Motor neuron (in vitro differentiated cells): Measurements from ENCODE around the gene NFATC2IP. TPM values are rescaled to one million over a fixed set of nuclear protein-coding genes. Genes with fewer than 3 reads are reported as not detected.
"Not testable (repeated sequence)": the region's sequence is repeated elsewhere in the genome, so short reads cannot be mapped to it uniquely, and the experiment has no call there.

Experiments used
- ATAC-seq, 8 experiments: fragments of 200-7000 bp; cut with Tn5 transposase; replicated peaks in 6 of 8; 2 replicates each; pipeline ENCODE4 v1.8.0; 2021; ENCODE audit warnings: mild to moderate bottlenecking in 8 of 8, moderate library complexity in 8 of 8
- H3K27ac ChIP-seq, 2 donors: fragments of 250-450 bp; sonication (Bioruptor Pico); 2 replicates each; pipeline ENCODE4 v1.9.0; 2021; ENCODE audit warnings: antibody characterized with exemption in 2 of 2, mild to moderate bottlenecking in 2 of 2, moderate library complexity in 1 of 2
- H3K4me1 ChIP-seq, 2 donors: fragments of 250-450 bp; sonication (Bioruptor Pico); replicated peaks in 1 of 2; 2 replicates each; pipeline ENCODE4 v1.6.1; 2021; ENCODE audit warnings: antibody characterized with exemption in 2 of 2, mild to moderate bottlenecking in 2 of 2, moderate library complexity in 1 of 2
- H3K4me3 ChIP-seq, 5 donors: fragments of 250-450 bp; sonication (Bioruptor Pico); 2 replicates each; pipeline ENCODE4 v1.9.0; 2021; ENCODE audit warnings: antibody characterized with exemption in 5 of 5, mild to moderate bottlenecking in 5 of 5, moderate library complexity in 4 of 5
- whole genome bisulfite sequencing, 10 experiments: fragments of 450-650 bp; shearing (Covaris generic); methylation state at CpG; one replicate each; pipeline ENCODE4 v1.0.0; 2022; 5-methylcytosine and 5-hydroxymethylcytosine counted together
- in situ Hi-C, 9 experiments: fragments of 400-800 bp; cut with MboI; loops; one replicate each; pipeline ENCODE4 v1.15.0; 2021; ENCODE audit warnings: low sequenced_read_pairs in 9 of 9, low pct_unique_long_range_greater_than_20kb in 2 of 9; ENCODE audit not compliant: unreplicated experiment in 9 of 9
- total RNA-seq, 8 experiments: library from RNA; unstranded; fragments of 300-600 nt; gene quantifications; 2 replicates each; pipeline versions ENCODE4 v1.2.3 to v1.2.4, GENCODE V29; 2022

NFATC2IP gene
- total RNA-seq, 8 experiments from 2014 or later: 10.2 to 51.7 (median 16.4) TPM

- Histone ChIP-seq H3K4me3 (no peak overlapping the region), H3K4me1 (no peaks in the 10 kb centered on the region), H3K27ac (no peak overlapping the region)
- ATAC-seq: no peak
- WGBS, 10 experiments: 67 to 100% (median 96%) methylated on average over 1 to 8 of the region's 9 CpGs; no CpG with 5 or more reads in 1 of the 10 experiments
- in situ Hi-C loops: loop anchor here in 1 of 9 experiments (25.0 kb wide), 1 partner anchor 671 kb away; the partner anchor contains the start of gene SBK1
Measured at GRCh38 chr16:28958216-28958615, 7.5 kb downstream of the NFATC2IP start.

- ATAC-seq: no peak
Measured at GRCh38 chr16:28958836-28959235, 8.1 kb downstream of the NFATC2IP start.

DNA sequence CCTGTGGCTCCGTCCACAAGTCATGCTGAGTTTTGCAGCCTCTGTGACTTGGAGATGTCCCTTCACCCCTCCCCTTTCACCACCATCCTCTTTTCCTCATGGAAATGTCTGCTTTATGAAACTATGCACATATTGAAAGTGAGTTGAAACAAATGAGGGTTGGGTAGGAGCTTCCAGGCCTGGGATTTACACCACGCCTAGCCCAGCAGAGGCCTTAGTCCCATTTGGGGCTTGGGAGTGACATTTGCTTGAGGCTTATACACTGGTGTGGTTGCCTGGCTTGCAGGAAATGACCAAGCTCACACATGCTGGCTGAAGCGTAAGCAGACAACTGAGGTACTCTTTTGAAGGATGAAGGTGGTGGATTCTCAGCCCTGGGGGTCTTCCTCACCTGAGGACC lies 13.3 kb downstream of the NFATC2IP start:
- WGBS, 10 experiments: 0 to 100% (median 42%) methylated on average over 1 to 3 of the region's 3 CpGs; no CpG with 5 or more reads in 4 of the 10 experiments
- ATAC-seq: peak in 3 of 8 experiments; percentile 98 to 99 (median 98)
- no peaks in the 10 kb centered on the region for H3K4me1 ChIP-seq
- H3K27ac ChIP-seq: no peak overlapping the region
- in situ Hi-C loops: loop anchor here in 1 of 9 experiments (25.0 kb wide), 1 partner anchor 677 kb away; the partner anchor contains the start of gene SBK1
- no peak overlapping the region for H3K4me3 ChIP-seq

More at GRCh38 chr16:28958836-28959235, 8.1 kb downstream of the NFATC2IP start:
- WGBS, 10 experiments: 80 to 100% (median 100%) methylated on average over 1 to 4 of the region's 6 CpGs; no CpG with 5 or more reads in 4 of the 10 experiments
- no peak overlapping the region for H3K4me3 ChIP-seq
- H3K27ac ChIP-seq: no peak overlapping the region
- no peaks in the 10 kb centered on the region for H3K4me1 ChIP-seq
- in situ Hi-C loops: loop anchor here in 1 of 9 experiments (25.0 kb wide), 1 partner anchor 672 kb away; the partner anchor contains the start of gene SBK1

DNA sequence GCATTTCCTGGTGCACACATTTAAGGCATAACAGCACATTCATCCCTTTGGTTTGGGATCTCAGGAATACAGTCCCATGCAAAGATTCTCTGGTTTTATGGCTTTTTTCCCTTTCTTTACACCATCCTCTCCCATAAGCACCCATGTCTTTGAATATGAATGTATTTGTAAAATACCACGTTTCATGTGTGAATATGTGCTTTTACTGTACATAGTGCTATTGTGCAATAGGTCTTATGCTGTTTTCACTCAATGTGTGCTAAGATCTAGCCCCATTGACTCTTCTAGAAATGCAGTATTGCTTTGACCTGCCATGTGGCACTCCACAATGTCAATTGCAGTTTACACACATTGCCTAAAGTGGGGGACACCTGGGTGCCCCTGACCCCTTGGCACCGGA lies 13.8 kb downstream of the NFATC2IP start:
- ATAC-seq: peak in 3 of 8 experiments; percentile 47 to 52 (median 49)
- Histone ChIP-seq H3K27ac (no peak overlapping the region), H3K4me3 (no peak overlapping the region), H3K4me1 (no peaks in the 10 kb centered on the region)
- in situ Hi-C loops: loop anchor here in 1 of 9 experiments (25.0 kb wide), 1 partner anchor 677 kb away; the partner anchor contains the start of gene SBK1
- WGBS, 10 experiments: 0 to 100% (median 76%) methylated on average over 1 to 2 of the region's 2 CpGs; no CpG with 5 or more reads in 3 of the 10 experiments

- in situ Hi-C loops: loop anchor here in 1 of 9 experiments (25.0 kb wide), 1 partner anchor 680 kb away; the partner anchor contains the start of gene SBK1
- Histone ChIP-seq H3K4me1 (no peaks in the 10 kb centered on the region), H3K4me3 (no peak overlapping the region), H3K27ac (no peak overlapping the region)
- no peak for ATAC-seq
- 60 to 100% (median 96%) methylated on average over 1 to 4 of the region's 4 CpGs; no CpG with 5 or more reads in 6 of the 10 experiments for whole genome bisulfite sequencing, 10 experiments
Measured at GRCh38 chr16:28967156-28967555, 16.4 kb downstream of the NFATC2IP start.

- in situ Hi-C loops: loop anchor here in 1 of 9 experiments (25.0 kb wide), 1 partner anchor 682 kb away; the partner anchor contains the start of gene SBK1
- H3K27ac ChIP-seq, H3K4me3 ChIP-seq, H3K4me1 ChIP-seq, ATAC-seq: not testable (repeated sequence)
- 50 to 100% (median 77%) methylated on average over 1 of the region's 2 CpGs; no CpG with 5 or more reads in 6 of the 10 experiments for WGBS, 10 experiments
Measured at GRCh38 chr16:28969696-28970095, 19.0 kb downstream of the NFATC2IP start.

- Histone ChIP-seq H3K4me3 (peak overlapping the region; percentile 64 to 84 (median 80)), H3K27ac (peak overlapping the region; percentile 69 to 86), H3K4me1 (peaks cover 6 to 8% of the 10 kb centered on the region in 2 donors)
- WGBS, 10 experiments: 0 to 17% (median 0%) methylated on average over 1 to 14 of the region's 17 CpGs; no CpG with 5 or more reads in 2 of the 10 experiments
- in situ Hi-C loops: loop anchor here in 1 of 9 experiments (25.0 kb wide), 1 partner anchor 687 kb away; the partner anchor contains the start of gene SBK1
- peak; percentile 38 to 68 (median 60) for ATAC-seq
Measured at GRCh38 chr16:28974007-28974436, 23.3 kb downstream of the NFATC2IP start.

DNA sequence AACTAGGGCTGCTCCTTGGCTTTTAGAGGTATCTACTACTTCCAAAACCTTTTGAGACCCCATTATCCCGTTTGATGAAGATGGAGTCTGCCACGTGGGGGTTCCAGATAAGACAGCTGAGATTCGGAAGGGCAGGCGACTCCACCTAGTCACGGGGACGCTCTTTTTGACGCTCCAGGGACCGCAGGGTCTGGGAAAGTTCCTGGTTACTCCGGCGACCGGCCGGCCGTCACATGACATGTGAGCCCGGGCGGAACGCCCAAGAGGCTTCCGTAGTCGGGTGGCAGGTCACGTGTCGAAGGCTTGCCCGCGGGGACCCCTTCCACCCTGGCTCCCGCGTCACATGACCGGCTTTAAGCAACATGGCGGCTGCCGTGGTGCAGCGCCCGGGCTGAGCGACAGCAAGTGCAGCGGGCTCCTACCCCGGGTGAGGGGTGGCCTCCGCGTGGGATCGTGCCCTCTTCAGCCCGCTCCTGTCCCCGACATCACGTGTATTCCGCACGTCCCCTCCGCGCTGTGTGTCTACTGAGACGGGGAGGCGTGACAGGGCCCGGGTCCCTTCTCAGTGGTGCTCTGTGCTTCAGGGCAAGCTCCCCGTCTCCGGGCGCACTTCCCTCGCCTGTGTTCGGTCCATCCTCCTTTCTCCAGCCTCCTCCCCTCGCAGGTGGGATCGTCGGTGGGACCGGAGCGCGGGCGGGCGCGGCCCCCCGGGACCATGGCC lies 23.9 kb downstream of the NFATC2IP start, which contains the start of gene SPNS1:
TSS of gene SPNS1 (plus strand) at position 342 of the 721 bp plus-strand sequence. CDS start at position 716, 374 bp downstream.
- peak; percentile 81 to 95 (median 92) for ATAC-seq
- Histone ChIP-seq H3K4me1 (peaks cover 6 to 8% of the 10 kb centered on the region in 2 donors), H3K27ac (peak within 1 kb of the TSS; percentile 69 to 86), H3K4me3 (peak within 1 kb of the TSS; percentile 64 to 84 (median 80))
- WGBS, 10 experiments: 0 to 5% (median 2%) methylated on average over 4 to 21 of the region's 60 CpGs; no CpG with 5 or more reads in 4 of the 10 experiments
- in situ Hi-C loops: loop anchor here in 1 of 9 experiments (25.0 kb wide), 1 partner anchor 687 kb away; the partner anchor contains the start of gene SBK1

GRCh38 chr16:28975158-28975599 lies 24.4 kb downstream of the NFATC2IP start:
- Histone ChIP-seq H3K4me1 (peaks cover 6 to 8% of the 10 kb centered on the region in 2 donors), H3K27ac (peak overlapping the region; percentile 22 to 84), H3K4me3 (peak overlapping the region; percentile 64 to 84 (median 80))
- ATAC-seq: peak in 4 of 8 experiments; percentile 6 to 13 (median 8)
- in situ Hi-C loops: no loop called here
- WGBS, 10 experiments: 0 to 30% (median 11%) methylated on average over 2 to 3 of the region's 30 CpGs; no CpG with 5 or more reads in 7 of the 10 experiments

- Histone ChIP-seq H3K4me3 (no peak overlapping the region), H3K27ac (no peak overlapping the region), H3K4me1 (peaks cover 6 to 8% of the 10 kb centered on the region in 2 donors)
- ATAC-seq: no peak
- WGBS, 10 experiments: 71 to 100% (median 97%) methylated on average over 1 to 6 of the region's 11 CpGs; no CpG with 5 or more reads in 2 of the 10 experiments
- in situ Hi-C loops: no loop called here
Measured at GRCh38 chr16:28977703-28978662, 27.2 kb downstream of the NFATC2IP start.

DNA sequence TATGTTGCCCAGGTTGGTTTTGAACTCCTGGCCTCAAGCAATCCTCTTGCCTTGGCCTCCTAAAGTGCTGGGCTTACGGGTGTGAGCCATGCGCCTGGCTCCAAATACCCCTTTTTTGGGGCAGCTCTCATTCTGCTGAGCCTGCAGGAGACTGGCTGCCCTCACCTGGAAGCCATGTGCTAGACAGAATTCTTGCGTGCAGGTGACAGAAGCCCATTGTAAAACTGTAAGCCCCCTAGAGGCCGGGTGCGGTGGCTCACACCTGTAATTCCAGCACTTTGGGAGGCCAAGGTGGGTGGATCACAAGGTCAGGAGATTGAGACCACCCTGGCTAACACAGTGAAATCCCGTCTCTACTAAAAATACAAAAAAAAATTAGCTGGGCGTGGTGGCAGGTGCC lies 29.6 kb downstream of the NFATC2IP start:
- H3K4me3 ChIP-seq, H3K4me1 ChIP-seq, H3K27ac ChIP-seq, ATAC-seq, in situ Hi-C loops: not testable (repeated sequence)
- WGBS, 10 experiments: 87 to 100% (median 97%) methylated on average over 1 to 3 of the region's 7 CpGs; no CpG with 5 or more reads in 6 of the 10 experiments

GRCh38 chr16:28980929-28981328 lies 30.2 kb downstream of the NFATC2IP start:
- WGBS, 10 experiments: 93 to 100% (median 99%) methylated on average over 1 to 7 of the region's 7 CpGs; no CpG with 5 or more reads in 2 of the 10 experiments
- Histone ChIP-seq H3K4me1 (peaks cover 0 to 1% of the 10 kb centered on the region in 2 donors), H3K27ac (no peak overlapping the region), H3K4me3 (no peak overlapping the region)
- ATAC-seq: no peak
- in situ Hi-C loops: no loop called here
